ENCODE data around the gene TRPM3. TPM values are rescaled to one million over a fixed set of nuclear protein-coding genes. Genes with fewer than 3 reads are reported as not detected.
"Not testable (repeated sequence)": the region's sequence is repeated elsewhere in the genome, so short reads cannot be mapped to it uniquely, and the experiment has no call there.

TRPM3 gene
- total and polyA plus RNA-seq, 10 donors, result 0.02 to 6.7 (median 1.6) TPM

GRCh38 chr9:70749066-70749465, 372.4 kb downstream of the TRPM3 start:
- WGBS, 5 donors, result 89 to 94% (median 91%) methylated on average over 2 of the region's 2 CpGs

GRCh38 chr9:70747261-70747718, 374.1 kb downstream of the TRPM3 start:
- intact Hi-C loops (cut with DNase I; ENCODE audit: low total_unique reads), result no loop called here

More at GRCh38 chr9:70749066-70749465, 372.4 kb downstream of the TRPM3 start:
- Histone ChIP-seq H3K4me1 (no peaks in the 10 kb centered on the region), H3K9me3 (no peaks in the 10 kb centered on the region), H3K27ac (no peak overlapping the region), H3K4me3 (no peak overlapping the region), H3K27me3 (replicated peaks in 1 of 7) (no peaks in the 10 kb centered on the region), H3K36me3 (no peaks in the 10 kb centered on the region)
- intact Hi-C loops (cut with DNase I; ENCODE audit: low total_unique reads), result no loop called here
- TF ChIP-seq POLR2A (IDR thresholded peaks at IDR 0.05), result no peak
- TF ChIP-seq POLR2AphosphoS5 (IDR thresholded peaks at IDR 0.05), result no peak
- DNase-seq, result no peak

GRCh38 chr9:70746760-70747159, 374.7 kb downstream of the TRPM3 start:
- no peak for TF ChIP-seq CTCF (IDR thresholded peaks at IDR 0.05 in 8 of 11, conservative IDR thresholded peaks at IDR 0.05 in 3 of 11)
- no peak for TF ChIP-seq POLR2A (IDR thresholded peaks at IDR 0.05)
- no peak for TF ChIP-seq POLR2AphosphoS5 (IDR thresholded peaks at IDR 0.05)
- no peak for DNase-seq
- H3K27me3 ChIP-seq (replicated peaks in 1 of 7), result no peaks in the 10 kb centered on the region
- no peaks in the 10 kb centered on the region for H3K4me1 ChIP-seq
- intact Hi-C loops (cut with DNase I; ENCODE audit: low total_unique reads), result no loop called here
- H3K27ac ChIP-seq, result no peak overlapping the region
- H3K36me3 ChIP-seq, result no peaks in the 10 kb centered on the region
- H3K4me3 ChIP-seq, result no peak overlapping the region
- H3K9me3 ChIP-seq, result no peaks in the 10 kb centered on the region

More at GRCh38 chr9:70747261-70747718, 374.1 kb downstream of the TRPM3 start:
- Histone ChIP-seq H3K4me1 (no peaks in the 10 kb centered on the region), H3K27ac (no peak overlapping the region), H3K27me3 (replicated peaks in 1 of 7) (no peaks in the 10 kb centered on the region), H3K9me3 (no peaks in the 10 kb centered on the region), H3K4me3 (no peak overlapping the region), H3K36me3 (no peaks in the 10 kb centered on the region)
- no peak for DNase-seq
- 46 to 73% (median 64%) methylated on average over 2 of the region's 2 CpGs for WGBS, 5 donors
- no peak for TF ChIP-seq POLR2AphosphoS5 (IDR thresholded peaks at IDR 0.05)
- no peak for TF ChIP-seq POLR2A (IDR thresholded peaks at IDR 0.05)
- no peak for TF ChIP-seq CTCF (IDR thresholded peaks at IDR 0.05 in 8 of 11, conservative IDR thresholded peaks at IDR 0.05 in 3 of 11)

- no peaks in the 10 kb centered on the region for H3K27me3 ChIP-seq (replicated peaks in 1 of 7)
- intact Hi-C loops (cut with DNase I; ENCODE audit: low total_unique reads), result no loop called here
- DNase-seq, result no peak
- no peak overlapping the region for H3K4me3 ChIP-seq
- WGBS, 5 donors, result 0 to 85% (median 6%) methylated on average over 1 of the region's 1 CpG
- TF ChIP-seq POLR2A (IDR thresholded peaks at IDR 0.05), result no peak
- TF ChIP-seq POLR2AphosphoS5 (IDR thresholded peaks at IDR 0.05), result no peak
- no peak for TF ChIP-seq CTCF (IDR thresholded peaks at IDR 0.05 in 8 of 11, conservative IDR thresholded peaks at IDR 0.05 in 3 of 11)
- H3K4me1 ChIP-seq, result no peaks in the 10 kb centered on the region
- H3K36me3 ChIP-seq, result no peaks in the 10 kb centered on the region
- H3K27ac ChIP-seq, result no peak overlapping the region
- H3K9me3 ChIP-seq, result no peaks in the 10 kb centered on the region
Observed at GRCh38 chr9:70746316-70746715, 375.1 kb downstream of the TRPM3 start.

- WGBS, 5 donors, result no CpG with 5 or more reads among the region's 1 CpG
- H3K27me3 ChIP-seq (replicated peaks in 1 of 7); H3K4me1 ChIP-seq; H3K27ac ChIP-seq; H3K4me3 ChIP-seq; H3K9me3 ChIP-seq; intact Hi-C loops (cut with DNase I; ENCODE audit: low total_unique reads); DNase-seq; H3K36me3 ChIP-seq: not testable (repeated sequence)
Observed at GRCh38 chr9:70724794-70725193, 396.6 kb downstream of the TRPM3 start.

GRCh38 chr9:70724025-70724424, 397.4 kb downstream of the TRPM3 start:
- WGBS, 5 donors, result no CpG with 5 or more reads among the region's 1 CpG
- intact Hi-C loops (cut with DNase I; ENCODE audit: low total_unique reads); H3K4me1 ChIP-seq: not testable (repeated sequence)

GRCh38 chr9:70706797-70707196, 414.6 kb downstream of the TRPM3 start:
- H3K27me3 ChIP-seq (replicated peaks in 1 of 7); H3K27ac ChIP-seq; H3K4me3 ChIP-seq; H3K4me1 ChIP-seq; H3K9me3 ChIP-seq; DNase-seq; intact Hi-C loops (cut with DNase I; ENCODE audit: low total_unique reads); H3K36me3 ChIP-seq: not testable (repeated sequence)
- no CpG with 5 or more reads among the region's 1 CpG for WGBS, 5 donors

More at GRCh38 chr9:70724025-70724424, 397.4 kb downstream of the TRPM3 start:
- H3K9me3 ChIP-seq; H3K27ac ChIP-seq; H3K36me3 ChIP-seq; H3K27me3 ChIP-seq (replicated peaks in 1 of 7); DNase-seq; H3K4me3 ChIP-seq: not testable (repeated sequence)

Data from spleen (tissue), 11 donors.